HG02678 (cell line): ENCODE results near the gene ISG20L2.

Experiments used
- ATAC-seq: cut with Tn5 transposase; IDR thresholded peaks from one replicate; pipeline ENCODE4 v1.9.1; 2021; ENCODE audit warnings: mild to moderate bottlenecking, moderate library complexity; ENCODE audit not compliant: unreplicated experiment

Gene ISG20L2

GRCh38 chr1:156691191-156691590 is 37.4 kb downstream of the ISG20L2 start:
- ATAC-seq, result no peak

- ATAC-seq, result no peak
Measured at GRCh38 chr1:156690675-156691036, 37.9 kb downstream of the ISG20L2 start.

DNA sequence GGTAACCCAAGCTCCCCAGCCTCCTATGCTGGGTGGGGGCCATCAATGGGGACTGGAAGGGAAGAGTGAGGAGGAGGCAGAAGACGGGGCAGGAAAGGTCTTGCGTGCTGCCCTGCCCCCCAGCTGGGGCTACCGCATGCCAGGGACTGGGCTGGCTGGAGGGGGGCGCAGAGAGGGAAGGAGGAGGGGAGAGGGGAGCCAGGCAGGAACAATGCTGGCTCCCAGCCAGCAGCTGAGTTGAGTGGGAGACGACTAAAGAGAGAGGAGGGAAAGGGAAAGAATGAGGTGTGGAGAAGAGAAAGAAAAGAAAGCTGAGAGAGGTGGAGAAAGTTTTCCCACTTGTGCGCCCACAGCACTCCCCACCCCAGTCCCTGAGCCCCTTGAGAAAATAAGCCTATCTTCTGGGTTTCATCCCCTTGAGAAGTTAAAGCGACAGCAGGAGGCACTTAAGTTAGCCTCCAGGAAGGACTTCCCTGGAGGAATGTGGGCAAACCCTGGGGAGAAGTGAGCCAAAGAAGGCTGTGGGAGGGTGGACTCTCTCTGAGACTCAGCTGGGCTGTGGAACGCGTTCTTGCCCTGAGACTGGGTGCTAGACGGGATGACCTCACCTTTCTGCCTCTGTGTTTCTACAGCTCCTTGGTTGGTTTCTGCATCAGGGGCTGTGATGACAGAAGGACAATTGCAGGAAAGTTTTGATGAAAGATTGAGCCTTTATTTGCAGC is 38.5 kb downstream of the ISG20L2 start:
- ATAC-seq, result no peak

DNA sequence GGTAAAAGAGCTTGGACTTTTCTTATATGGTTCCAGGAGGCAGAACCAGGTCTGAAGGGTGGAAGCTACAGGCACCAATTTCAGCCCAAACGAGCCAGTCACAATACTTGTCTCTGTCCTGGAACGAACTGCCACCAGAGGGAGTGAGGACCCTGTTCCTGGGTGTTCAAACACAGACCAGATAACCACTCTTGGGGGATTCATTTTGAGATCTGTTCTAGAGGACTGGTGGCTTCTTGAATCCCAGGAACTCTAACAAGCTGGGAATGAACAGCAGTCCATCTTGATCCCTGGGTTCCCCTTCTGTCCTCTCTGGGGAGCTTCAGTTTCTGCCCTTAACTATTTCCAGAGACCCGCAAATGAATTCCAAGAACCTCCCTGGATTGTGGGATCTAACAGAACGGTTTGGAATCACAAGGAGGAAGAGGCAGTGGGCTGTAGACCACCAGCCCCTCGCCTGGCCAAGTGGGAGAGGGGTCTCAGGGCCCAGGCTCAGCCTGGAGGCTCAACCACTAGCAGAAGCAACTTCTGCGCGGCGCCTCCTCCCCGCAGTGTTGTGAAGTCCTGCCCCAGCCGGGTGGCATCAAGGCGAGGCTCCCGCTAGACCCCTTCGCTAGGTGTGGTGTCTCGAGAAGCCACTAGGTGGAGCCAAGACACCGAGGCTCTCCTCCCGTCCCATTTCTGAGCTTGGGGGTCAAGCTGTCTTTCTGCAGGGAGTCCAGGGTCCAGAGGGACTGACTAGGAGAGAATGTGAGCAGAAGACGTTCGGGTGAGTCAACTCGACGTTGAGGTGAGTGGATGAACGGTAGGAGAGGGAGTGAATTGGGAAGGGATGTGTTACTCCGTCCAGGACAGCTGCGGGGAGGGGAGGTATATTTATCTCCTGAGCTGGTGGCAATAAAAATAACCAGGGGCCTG is 39.3 kb downstream of the ISG20L2 start:
- ATAC-seq, result peak; percentile 84

DNA sequence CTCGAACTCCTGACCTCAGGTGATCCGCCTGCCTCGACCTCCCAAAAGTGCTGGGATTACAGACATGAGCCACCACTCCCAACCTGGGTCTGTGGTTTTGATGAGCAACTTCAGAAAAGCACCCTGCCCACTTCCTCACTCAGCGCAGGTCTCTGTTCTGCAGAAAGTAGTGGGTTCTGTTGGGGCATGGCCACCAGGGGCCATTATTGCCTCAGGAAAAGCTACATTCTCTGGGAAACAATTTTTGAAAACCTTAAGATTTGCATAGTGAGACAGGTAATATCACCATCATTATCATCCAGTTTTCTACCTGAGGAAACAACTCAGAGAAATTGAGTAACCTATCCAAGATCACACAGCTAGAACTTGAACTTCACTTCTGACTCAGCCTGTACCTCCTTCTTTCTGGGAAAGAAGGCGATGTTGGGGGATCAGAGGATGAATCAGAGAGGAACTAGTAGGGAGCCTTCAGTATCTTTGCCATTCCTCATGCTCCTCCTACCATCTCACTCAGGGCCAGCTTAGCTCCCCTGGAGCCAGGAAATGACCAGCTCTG is 44.3 kb downstream of the ISG20L2 start:
- no peak for ATAC-seq

DNA sequence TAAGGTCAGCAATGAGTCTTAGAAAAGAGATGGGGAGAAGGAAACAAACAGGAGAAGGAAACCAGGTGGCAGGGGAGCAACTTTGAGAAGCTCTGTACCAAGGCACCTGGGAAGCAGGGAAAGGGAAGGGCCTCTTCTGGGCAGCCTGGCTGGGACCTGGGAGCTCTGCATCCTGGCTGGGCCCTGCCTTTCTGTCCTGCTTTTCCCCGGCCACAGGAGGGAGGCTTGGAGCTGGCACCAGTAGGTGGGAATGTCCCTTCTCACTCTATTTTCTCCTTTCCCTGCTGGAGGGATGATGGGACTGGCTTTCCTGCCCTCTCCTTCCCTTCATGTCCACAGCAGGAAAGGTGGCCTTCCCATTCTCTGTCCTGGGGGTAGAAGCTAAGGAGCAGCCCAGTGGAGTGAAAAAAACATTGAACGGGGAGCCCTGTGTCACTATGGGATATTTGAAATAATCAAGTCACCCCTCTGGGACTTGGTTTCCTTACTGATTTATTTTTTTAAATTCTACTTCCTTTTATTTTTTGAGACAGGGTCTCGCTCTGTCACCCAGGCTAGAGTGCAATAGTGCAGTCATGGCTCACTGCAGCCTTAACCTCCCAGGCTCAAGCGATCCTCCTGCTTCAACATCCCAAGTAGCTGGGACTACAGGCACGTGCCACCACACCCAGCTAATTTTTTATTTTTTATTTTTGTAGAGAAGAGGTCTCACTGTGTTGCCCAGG is 46.2 kb downstream of the ISG20L2 start:
- ATAC-seq, result no peak

DNA sequence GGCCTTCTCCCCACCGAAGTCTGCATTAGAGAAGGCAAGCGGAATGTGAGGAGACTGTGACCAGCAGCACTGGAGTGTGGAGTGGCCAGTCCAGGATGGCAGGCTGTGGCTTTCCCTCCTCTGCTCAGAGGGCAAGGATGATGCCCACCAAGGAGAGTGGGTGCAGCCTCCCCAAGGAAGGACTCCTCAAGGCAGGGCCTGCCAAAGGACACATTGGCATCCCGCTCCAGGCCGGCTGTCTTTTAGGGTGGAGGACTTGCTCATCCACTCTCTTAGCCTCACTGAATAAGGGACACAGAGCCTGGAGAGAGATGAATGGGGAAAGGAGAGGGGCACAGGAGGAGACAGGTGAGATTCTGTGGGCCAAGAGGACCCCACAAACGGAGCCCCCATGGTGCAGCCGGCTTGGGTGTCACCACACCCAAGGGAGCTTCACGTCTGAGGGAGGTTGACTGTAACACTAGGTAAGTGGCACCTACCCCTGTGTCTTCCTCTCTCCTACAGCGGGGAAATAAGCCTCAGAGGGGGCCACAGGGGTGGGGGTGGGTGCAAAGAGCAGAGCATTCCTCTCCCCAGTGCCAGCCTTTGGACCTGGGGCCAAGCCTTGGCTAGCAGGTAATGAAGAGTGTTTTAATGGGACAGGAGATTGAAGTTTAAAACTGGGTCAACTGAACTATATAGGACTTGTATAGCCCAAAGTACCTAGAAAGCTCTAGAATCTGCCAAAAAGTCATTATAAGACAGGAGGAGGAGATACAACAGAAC is 47.2 kb downstream of the ISG20L2 start:
- no peak for ATAC-seq

GRCh38 chr1:156680056-156680455 is 48.5 kb downstream of the ISG20L2 start:
- no peak for ATAC-seq

- no peak for ATAC-seq
Measured at GRCh38 chr1:156677616-156678596, 50.7 kb downstream of the ISG20L2 start.

DNA sequence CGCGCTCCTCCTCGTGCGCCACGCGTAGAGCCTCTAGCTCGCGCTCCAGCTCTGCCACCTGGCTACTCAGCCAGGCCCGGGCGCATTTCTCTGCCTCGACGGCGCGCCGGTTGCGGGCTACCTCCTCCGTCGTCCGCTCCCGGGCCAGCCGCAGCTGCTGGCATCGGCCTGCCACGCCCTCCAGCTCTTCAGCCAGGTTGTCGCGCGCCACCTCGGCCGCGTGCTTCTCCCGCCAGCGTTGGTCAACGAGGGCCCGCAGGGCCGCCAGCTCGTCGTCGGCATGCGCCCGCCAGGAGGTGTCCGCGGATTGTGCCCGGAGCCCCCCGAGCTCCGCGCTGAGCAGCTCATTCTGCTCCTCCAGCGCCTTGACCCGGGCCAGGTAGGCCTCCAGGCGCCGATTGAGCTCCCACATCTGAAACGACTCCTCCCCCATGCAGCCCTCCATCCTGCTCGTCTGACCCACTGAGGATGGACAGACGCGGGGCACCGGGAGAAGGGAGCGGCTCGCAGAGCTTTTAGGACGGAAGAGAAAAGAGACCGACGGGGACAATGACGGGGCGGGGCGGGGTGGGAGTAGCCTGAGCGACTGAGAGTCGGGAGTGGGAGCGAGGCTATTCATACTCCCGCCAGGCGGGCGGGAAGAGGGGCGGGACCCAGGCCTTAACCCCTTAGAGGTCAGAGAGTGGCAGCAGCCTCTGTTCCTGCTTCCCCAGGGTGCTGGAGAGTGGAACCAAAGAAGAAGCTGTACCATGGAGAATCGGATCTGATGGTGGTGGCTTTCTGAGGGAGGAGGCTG is 51.5 kb downstream of the ISG20L2 start, which contains the start of gene NES:
Gene NES (minus strand): TSS at position 588 of the 796 bp plus-strand sequence. CDS start 143 bp downstream, at position 445.
- no peak for ATAC-seq

GRCh38 chr1:156676114-156676819 is 52.3 kb downstream of the ISG20L2 start:
- no peak for ATAC-seq

DNA sequence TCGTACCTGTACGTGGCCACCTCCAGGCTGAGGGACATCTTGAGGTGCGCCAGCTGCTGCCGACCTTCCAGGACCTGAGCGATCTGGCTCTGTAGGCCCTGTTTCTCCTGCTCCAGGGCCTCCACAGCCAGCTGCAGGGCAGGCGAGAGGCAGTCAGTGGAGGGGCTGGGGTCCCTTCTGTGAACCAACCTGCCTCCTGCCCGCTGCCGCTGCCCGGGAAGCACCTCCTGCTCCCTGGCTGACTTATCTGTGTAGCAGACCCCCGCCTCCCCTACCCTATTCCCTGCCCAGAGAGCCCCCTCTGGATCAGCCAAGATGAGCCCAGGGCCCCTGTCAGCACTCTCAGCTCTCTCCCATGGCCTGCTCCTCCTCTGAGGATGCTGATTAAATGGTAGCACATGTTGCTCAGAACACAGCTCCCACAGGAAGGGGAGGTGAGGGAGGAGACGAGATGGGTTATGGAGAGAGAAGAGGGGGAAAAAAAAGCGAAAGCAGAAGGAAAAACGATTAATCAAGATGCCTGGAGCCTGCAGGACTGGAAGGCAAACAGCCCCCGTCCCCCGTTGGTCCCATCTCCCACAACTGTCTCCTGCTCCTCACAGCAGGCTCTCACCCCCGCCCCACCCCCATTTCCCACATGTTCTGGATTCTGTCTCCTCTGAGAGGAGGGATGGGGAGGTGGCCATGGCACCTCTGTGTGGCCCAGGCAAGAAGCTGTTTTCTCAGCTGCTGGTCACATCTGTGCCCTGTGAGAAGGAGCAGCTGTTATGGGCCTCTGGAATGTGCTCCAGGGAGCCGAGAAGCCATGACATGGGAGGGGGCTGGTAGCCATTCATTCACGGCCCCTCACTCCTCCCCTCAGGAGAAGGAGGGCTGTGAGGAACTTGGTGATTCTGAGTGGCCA is 53.1 kb downstream of the ISG20L2 start:
- ATAC-seq, result no peak

DNA sequence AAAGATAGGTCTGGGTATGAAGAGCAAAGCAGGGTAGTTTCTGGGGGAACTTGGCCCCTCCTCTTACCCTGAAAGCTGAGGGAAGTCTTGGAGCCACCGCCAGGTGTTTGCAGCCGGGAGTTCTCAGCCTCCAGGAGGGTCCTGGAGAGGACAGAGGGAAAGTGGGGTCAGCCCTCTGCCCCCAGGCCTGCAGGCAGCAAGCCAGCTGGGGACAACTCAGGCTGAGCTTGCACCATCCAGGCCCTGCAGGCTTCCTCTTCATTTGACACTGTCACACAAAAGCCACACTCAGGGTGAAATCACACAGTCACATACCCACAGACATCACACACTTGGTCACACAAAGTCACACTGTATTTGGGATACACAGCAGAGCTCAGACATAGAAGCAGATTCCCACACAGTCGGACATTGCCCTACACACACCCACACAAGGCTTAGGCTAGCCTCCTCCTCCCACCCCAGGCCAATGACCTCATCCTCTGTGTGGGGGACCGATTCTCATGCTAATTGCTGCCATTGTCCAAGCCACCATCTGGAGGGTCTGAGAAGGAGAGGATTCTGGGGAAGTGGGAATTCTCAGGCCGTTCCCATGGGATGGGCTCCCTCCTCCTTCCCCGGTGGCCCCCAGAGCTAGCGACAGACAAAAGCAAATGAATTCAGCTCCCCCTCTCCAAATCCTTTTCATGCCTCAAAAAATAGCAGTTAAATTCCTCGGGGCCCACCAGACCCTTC is 55.0 kb downstream of the ISG20L2 start:
- ATAC-seq, result no peak
